GM21717 (cell line): ENCODE data around the gene KSR2.
"Not testable (repeated sequence)": the region's sequence is repeated elsewhere in the genome, so short reads cannot be mapped to it uniquely, and the experiment has no call there.

ENCODE experiments used
- ATAC-seq: cut with Tn5 transposase; IDR thresholded peaks from one replicate; pipeline ENCODE4 v1.9.1; 2021; ENCODE audit warnings: mild to moderate bottlenecking, moderate library complexity; ENCODE audit not compliant: unreplicated experiment

Gene KSR2

GRCh38 chr12:117968826-117969659 is at the start of gene KSR2:
Gene KSR2, minus strand, starts transcription at chr12:117968990. Its CDS starts 735 bp downstream, at chr12:117968255.
- ATAC-seq = peak; percentile 70

- no peak for ATAC-seq
Measured at GRCh38 chr12:118017926-118018325, 49.1 kb upstream of the KSR2 start.

GRCh38 chr12:118016424-118017264 is 47.9 kb upstream of the KSR2 start, which contains the start of gene RFC5:
Gene RFC5, plus strand, starts transcription at chr12:118016703. Its CDS starts 125 bp downstream, at chr12:118016828.
- ATAC-seq = peak; percentile 99

GRCh38 chr12:118015944-118016343 is 47.2 kb upstream of the KSR2 start:
- ATAC-seq = peak; percentile 4

- no peak for ATAC-seq
Measured at GRCh38 chr12:118015306-118015705, 46.5 kb upstream of the KSR2 start.

GRCh38 chr12:118013283-118013682 is 44.5 kb upstream of the KSR2 start:
- ATAC-seq = no peak

GRCh38 chr12:118011961-118012360 is 43.2 kb upstream of the KSR2 start:
- no peak for ATAC-seq

GRCh38 chr12:118011377-118011776 is 42.6 kb upstream of the KSR2 start:
- ATAC-seq = no peak

GRCh38 chr12:118010903-118011302 is 42.1 kb upstream of the KSR2 start:
- no peak for ATAC-seq

- not testable (repeated sequence) for ATAC-seq
Measured at GRCh38 chr12:117999806-118000205, 31.0 kb upstream of the KSR2 start.

- no peak for ATAC-seq
Measured at GRCh38 chr12:117998719-117999118, 29.9 kb upstream of the KSR2 start.

GRCh38 chr12:117994551-117995438 is 26.0 kb upstream of the KSR2 start:
- no peak for ATAC-seq

GRCh38 chr12:117986705-117987469 is 18.1 kb upstream of the KSR2 start:
- ATAC-seq = no peak

- no peak for ATAC-seq
Measured at GRCh38 chr12:117985182-117985581, 16.4 kb upstream of the KSR2 start.

- ATAC-seq = no peak
Measured at GRCh38 chr12:117981267-117981666, 12.5 kb upstream of the KSR2 start.

- ATAC-seq = no peak
Measured at GRCh38 chr12:117980616-117981015, 11.8 kb upstream of the KSR2 start.

GRCh38 chr12:117977373-117977772 is 8.6 kb upstream of the KSR2 start:
- ATAC-seq = no peak

- ATAC-seq = no peak
Measured at GRCh38 chr12:117975006-117975405, 6.2 kb upstream of the KSR2 start.

GRCh38 chr12:117972301-117972700 is 3.5 kb upstream of the KSR2 start:
- no peak for ATAC-seq

GRCh38 chr12:117970334-117970733 is 1.5 kb upstream of the KSR2 start:
- ATAC-seq = no peak
